HG03571 (cell line): Measurements from ENCODE around the gene GLTP.

Experiments
- ATAC-seq: cut with Tn5 transposase; IDR thresholded peaks from one replicate; pipeline ENCODE4 v1.9.1; 2021; ENCODE audit not compliant: unreplicated experiment

GLTP gene

DNA sequence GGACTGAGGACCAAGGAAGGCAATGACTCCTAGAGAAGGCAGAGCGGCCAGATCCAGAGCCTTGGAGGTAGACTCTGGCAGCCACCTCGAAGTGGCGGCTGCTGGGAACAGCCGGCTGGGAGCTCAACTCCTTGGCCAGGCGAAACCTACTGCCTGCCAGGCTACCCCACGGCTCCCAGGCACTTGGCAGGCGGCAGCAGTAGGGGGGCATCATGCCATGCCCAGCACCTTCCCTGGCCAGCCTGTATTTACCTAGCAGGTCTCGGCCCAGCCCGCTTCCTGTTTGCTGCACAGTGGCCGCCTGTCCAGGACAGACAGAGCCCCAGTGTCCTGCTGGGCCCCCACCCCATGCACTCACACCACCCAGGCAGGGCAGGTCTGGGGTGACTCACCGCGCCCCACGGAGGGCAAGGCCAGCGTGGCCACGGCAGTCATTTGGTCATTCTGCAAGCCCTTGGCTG, 57.4 kb downstream of the GLTP start:
- ATAC-seq, result no peak

DNA sequence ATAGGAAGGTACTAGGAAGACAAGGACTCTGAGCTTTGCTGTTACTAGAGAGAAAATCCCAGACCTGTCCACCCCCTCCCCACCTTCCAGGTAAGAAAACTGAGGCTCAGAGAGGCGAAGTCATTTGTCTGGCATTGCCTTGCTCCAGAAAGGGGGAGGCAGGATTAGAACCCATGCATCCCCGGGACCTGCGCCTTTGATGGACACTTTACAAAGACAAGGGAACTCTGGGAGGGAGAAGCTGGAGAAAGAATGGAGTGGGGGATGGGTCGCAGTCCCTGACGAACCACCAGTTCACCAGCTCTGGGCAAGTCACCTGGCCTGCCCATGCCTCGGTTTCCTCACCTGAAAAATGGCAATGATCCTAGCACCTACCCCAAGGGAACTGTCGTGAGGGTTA, 57.9 kb downstream of the GLTP start:
- ATAC-seq, result no peak

DNA sequence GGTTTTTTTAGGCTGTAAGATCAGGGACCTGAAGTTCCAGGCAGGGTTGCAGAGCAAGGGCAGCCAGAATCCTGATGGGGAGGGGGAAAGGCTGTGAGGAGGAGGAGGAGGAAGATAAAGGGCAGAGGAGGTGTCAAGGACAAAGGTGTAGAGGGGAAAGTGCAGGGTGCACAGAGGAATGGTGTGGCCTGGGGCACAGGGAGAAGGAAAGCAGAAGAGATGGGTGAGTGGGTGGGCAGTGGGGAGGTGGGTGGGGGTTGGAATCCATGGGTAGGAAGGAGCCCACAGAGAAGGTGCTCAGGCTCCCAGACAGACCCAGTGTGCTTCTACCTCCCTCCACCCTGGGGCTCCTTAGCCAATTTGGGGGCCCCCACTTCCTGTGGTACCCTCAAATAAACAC, 58.4 kb downstream of the GLTP start:
- ATAC-seq, result no peak

DNA sequence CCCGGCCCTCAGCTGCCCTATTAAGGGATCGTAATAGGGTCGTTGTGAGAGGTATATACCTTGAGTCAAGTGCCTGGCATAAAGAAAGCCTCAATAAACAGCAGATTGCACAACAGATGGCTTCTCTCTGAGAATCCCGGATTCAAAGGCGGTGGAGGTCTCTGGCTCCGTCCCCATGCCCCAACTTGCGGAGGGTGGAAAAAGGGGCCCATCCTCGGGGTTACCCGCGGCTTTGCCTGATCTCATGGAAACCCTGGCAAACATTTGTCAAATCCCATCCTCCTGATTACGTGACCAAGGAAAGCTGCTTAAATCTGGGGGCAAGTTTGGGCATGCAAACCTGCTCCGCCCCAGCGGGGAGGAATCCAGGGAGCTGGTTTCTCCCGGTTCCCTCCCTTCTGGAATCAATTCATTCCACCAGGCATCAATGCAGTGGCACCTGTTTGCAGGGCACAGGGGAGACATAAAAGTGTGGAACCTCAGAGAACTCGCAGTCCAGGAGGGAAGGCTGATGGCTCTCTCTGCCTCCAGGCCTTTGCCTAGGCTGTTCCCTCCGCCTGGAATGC, 59.4 kb downstream of the GLTP start:
- ATAC-seq, result no peak

- no peak for ATAC-seq
These were observed 61.3 kb downstream of the GLTP start for GRCh38 chr12:109818905-109819500.

DNA sequence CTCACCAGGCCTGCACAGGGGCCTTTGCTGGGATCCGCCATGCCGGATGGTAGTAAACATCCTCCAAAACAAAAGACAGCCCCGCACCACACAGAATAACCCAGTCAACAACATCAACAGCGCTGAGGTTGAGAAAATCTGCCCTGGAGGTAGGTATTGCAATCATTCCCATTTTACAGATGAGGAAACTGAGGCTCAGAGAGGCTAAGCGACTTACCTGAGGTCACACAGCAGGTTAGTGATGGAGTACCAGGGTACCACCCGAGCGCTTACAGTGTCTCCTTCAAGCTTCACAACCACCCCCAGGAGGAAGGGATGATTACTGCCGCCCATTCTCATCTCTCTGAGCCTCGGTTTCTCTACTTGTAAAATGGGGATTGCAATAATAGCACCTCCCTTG, 62.1 kb downstream of the GLTP start:
- ATAC-seq, result no peak

DNA sequence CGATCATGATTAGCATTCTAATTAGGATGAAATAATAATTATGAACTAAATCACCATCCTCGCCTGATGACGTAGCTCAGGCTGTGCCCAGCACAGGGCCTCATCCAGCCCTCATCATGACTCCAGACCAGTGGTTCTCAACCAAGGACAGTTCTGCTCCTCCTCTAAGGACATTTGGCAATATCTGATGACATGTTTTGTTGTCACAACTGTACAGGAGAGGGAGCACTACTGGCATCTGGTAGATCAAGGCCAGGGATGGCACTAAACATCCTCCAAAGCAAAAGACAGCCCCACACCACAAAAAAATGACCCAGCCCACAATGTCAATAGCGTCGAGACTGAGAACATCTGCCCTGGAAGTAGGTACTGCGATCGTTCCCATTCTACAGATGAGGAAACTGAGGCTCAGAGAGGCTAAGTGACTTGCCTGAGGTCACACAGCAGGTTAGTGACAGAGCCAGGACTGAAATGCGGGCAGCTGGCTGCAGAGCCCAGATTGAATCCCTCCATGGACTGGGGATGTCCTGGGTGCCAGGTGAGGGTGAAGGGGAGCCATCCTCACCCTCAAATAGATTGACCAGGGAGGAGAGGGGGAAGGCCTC, 62.6 kb downstream of the GLTP start:
- ATAC-seq, result no peak

- ATAC-seq, result no peak
These were observed 63.5 kb downstream of the GLTP start for GRCh38 chr12:109816870-109817269.

DNA sequence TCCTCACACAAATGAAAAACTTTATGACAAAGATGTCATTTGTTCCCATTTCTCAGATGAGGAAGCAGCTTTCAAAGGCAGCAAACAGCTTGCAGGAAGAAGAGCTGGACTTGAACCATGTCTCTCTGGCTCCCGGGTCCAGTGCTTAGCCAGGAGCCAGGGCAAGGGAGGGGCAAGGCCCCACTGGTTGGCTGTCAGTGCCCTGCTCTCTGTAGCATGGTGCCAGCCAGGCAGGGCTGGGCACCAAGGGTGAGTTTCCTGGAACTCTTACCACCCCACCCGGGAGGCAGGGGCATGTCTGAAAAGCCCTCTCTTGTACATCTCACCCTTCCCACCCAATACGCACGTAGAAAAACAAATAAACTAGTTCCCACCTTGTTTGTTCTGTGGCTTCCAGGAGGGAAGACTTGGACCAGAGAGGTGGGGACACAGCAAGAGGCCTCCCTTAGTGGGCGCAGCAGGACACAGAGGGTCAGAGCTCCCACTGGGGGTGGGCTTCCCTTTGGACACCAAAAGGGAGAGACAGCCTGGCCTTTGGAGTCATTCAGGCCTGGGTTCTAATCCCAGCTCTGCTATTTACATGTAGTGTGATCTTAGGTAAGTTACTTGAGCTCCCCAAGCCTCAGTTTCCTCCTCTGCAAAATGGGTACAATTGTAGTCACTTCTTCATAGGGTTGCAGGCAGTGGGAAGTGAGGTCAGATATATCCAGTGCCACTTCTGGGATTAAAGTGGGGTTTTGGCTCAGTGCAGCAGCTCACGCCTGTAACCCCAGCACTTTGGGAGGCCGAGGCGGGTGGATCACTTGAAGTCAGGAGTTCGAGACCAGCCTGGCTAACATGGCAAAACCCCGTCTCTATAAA, 64.4 kb downstream of the GLTP start:
- ATAC-seq, result no peak

DNA sequence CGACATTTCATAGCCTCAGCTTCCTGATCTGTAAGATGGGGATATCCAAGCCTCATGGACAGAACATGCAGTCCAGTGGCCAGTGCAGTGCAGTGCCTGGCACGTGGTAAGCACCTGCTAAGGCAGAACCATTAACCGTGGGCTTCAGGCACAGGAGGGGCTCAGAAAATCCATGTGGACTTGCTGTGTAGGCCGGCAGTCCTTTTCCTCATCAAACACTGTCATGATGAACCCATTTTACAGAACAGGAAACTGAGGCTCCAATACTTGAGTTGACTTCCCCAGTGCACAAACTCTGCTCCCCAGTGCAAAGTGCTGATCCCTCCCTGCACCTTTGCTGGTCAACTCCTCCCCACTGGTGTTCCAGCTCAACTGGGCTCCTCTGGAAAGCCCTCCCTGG, 65.1 kb downstream of the GLTP start:
- no peak for ATAC-seq

- ATAC-seq, result no peak
These were observed 65.7 kb downstream of the GLTP start for GRCh38 chr12:109814600-109815150.

GRCh38 chr12:109813810-109814416, 66.4 kb downstream of the GLTP start:
- ATAC-seq, result no peak

- ATAC-seq, result no peak
These were observed 68.7 kb downstream of the GLTP start for GRCh38 chr12:109811624-109811995.

DNA sequence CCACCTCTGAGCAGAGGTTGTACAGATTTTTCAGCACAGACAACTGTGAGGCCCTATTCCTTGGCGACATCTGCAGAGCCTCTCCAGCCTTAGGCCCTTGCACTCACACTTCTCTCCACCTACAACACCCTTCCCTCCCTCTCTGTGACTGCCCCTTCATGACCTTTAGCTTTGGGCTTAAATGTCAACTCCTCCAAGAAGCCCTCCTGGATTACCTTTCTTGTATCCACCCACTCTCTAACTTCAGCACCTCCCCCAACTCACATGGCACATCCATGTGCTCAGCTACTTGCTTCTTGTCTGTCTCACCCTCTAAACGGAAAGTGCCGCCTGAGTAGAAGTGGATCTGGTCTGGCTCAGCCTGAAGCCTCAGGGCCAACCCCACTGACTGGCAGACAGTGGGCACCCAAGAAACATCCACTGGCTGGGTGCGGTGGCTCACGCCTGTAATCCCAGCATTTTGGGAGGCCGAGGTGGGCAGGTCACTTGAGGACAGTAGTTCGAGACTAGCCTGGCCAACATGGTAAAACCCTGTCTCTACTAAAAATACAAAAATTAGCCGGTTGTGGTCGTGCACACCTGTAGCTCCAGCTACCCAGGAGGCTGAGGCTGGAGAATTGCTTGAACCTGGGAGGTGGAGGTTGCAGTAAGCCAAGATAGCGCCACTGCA, 69.3 kb downstream of the GLTP start:
- ATAC-seq, result no peak

GRCh38 chr12:109808876-109809646, 71.3 kb downstream of the GLTP start:
- no peak for ATAC-seq

- no peak for ATAC-seq
These were observed 72.2 kb downstream of the GLTP start for GRCh38 chr12:109807954-109808643.

DNA sequence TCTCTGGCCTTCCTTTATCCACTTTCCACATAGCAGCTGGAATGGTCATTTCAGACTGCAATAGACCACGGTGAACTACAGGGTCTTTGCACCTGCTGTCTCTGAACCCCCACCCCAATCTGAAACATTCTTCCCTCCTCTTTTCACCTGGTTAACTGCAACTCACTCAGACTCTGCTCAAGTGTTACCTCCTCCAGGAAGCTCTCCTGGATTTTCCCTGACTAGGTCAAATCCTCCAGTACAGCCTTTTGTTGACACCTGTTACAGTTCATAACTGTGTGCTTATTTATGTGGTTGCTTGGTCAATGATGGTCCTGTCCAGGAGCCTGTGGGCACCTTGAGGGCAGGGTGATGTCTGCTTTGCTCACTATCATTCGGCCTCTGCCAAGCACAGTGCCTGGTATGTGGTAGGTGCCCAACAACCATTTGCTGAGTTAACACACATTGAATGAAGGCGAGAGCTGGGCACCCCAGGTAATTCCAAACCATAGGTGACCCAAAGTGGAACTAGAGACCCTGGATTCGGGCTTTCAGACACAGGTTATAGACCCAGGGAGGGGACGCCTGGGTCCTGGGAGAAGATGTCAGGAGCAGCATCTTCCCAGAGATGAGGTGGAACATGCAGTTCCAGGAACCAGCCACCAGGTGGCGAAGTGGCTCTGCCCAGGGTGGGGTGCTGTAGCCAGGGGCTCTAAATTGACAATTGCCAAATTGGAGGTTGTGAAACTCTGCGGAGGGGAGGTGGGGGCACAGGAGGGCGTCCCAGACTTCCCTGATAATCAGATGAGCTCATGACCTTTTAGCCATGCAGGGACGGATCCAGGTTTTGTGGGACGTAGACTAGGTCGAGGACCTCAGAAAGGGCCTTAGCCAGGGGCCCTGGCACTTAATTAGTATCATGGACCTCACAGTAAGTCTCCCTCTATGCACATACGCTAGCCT, 75.2 kb downstream of the GLTP start:
- ATAC-seq, result no peak

DNA sequence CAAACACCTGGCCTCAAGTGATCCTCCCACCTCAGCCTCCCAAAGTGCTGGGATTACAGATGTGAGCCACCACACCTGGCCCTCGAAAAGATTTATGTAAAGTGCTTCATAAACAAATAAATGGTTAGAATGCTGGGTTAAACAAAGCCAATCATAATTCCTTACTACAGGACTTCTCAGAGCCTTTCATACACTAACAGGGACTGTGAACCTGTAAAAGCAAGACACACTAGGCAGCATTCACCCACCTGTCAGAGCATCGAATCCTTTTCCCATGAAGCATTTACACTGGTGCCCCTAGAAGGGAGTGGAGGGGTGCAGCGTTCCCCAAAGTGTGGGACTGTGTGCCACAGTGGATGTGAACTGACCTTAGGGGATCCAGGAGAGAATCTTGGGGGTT, 76.7 kb downstream of the GLTP start:
- no peak for ATAC-seq
